ENCODE results near the gene GBP5.
"Not testable (repeated sequence)": the region's sequence is repeated elsewhere in the genome, so short reads cannot be mapped to it uniquely, and the experiment has no call there.

DNA sequence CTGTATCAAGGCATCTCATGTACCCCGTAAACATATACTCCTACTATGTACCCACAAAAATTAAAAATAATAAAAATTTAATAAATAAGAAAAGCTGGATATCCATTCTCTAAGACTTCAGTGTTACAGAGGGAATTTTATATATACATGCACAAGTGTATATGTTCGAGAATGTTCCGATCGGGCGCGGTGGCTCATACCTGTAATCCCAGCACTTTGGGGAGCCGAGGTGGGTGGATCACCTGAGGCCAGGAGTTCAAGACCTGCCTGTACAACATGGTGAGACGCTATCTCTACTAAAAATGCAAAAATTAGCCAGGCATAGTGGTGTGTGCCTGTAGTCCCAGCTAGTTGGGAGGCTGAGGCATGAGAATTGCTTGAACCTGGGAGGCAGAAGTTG lies 17.1 kb downstream of the GBP5 start:
- TF ChIP-seq, protein P1, sequence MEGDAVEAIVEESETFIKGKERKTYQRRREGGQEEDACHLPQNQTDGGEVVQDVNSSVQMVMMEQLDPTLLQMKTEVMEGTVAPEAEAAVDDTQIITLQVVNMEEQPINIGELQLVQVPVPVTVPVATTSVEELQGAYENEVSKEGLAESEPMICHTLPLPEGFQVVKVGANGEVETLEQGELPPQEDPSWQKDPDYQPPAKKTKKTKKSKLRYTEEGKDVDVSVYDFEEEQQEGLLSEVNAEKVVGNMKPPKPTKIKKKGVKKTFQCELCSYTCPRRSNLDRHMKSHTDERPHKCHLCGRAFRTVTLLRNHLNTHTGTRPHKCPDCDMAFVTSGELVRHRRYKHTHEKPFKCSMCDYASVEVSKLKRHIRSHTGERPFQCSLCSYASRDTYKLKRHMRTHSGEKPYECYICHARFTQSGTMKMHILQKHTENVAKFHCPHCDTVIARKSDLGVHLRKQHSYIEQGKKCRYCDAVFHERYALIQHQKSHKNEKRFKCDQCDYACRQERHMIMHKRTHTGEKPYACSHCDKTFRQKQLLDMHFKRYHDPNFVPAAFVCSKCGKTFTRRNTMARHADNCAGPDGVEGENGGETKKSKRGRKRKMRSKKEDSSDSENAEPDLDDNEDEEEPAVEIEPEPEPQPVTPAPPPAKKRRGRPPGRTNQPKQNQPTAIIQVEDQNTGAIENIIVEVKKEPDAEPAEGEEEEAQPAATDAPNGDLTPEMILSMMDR (conservative IDR thresholded peaks at IDR 0.05 in 1 of 2, IDR thresholded peaks at IDR 0.05 in 1 of 2; ENCODE audit: extremely low read depth in 1 of 2, insufficient read depth in 1 of 2, low read depth in 1 of 2, low read length in 2 of 2), result not testable (repeated sequence)
- TF ChIP-seq EZH2 (IDR thresholded peaks at IDR 0.05; ENCODE audit: borderline replicate concordance, low read length), result not testable (repeated sequence)

All from mammary epithelial cell (primary cell).